ENCODE measurements around the gene AVPI1.
"Not testable (repeated sequence)": the region's sequence is repeated elsewhere in the genome, so short reads cannot be mapped to it uniquely, and the experiment has no call there.

Gene AVPI1

DNA sequence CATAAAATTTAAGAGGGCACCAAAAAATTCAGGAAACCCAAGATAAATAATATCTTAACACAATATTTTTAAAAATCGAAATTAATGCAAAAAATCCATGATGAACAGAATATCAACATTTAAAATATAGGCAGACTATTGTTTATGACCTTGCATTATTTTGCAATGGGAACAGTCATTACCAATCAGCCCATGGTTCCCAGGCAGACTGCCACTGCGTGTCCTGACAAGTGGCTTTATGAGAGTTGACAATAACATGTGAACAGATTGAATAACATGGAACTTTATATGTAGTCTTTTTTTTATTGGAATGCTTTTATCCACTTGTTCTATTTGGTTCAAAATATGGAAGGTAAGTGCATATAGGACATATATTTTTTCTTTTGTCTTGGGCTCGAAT, 3.1 kb upstream of the AVPI1 start:
- H3K4me1 ChIP-seq (ENCODE audit: control insufficient read depth, insufficient read depth, low read length, unreplicated experiment) = peaks cover 31% of the 10 kb centered on the region
- peaks cover 15% of the 10 kb centered on the region for H3K79me2 ChIP-seq (ENCODE audit: control insufficient read depth, insufficient read depth, low read length, unreplicated experiment)
- no peak overlapping the region for H3K4me3 ChIP-seq (ENCODE audit: low read depth, low read length)
- peak overlapping the region; percentile 91 for H3K27ac ChIP-seq (ENCODE audit: low read depth, low read length)
- no peaks in the 10 kb centered on the region for H3K27me3 ChIP-seq (ENCODE audit: insufficient read depth, low read length)
- peak overlapping the region; percentile 78 for H2AFZ ChIP-seq (ENCODE audit: low read length, unreplicated experiment)
- no peaks in the 10 kb centered on the region for H3K36me3 ChIP-seq (ENCODE audit: insufficient read depth, low read length)

- H3K4me1 ChIP-seq (ENCODE audit: control insufficient read depth, insufficient read depth, low read length, unreplicated experiment) = peaks cover 36% of the 10 kb centered on the region
- no peaks in the 10 kb centered on the region for H3K27me3 ChIP-seq (ENCODE audit: insufficient read depth, low read length)
- H3K27ac ChIP-seq (ENCODE audit: low read depth, low read length) = peak overlapping the region; percentile 91
- no peaks in the 10 kb centered on the region for H3K36me3 ChIP-seq (ENCODE audit: insufficient read depth, low read length)
- H2AFZ ChIP-seq (ENCODE audit: low read length, unreplicated experiment) = peak overlapping the region; percentile 78
- peaks cover 21% of the 10 kb centered on the region for H3K79me2 ChIP-seq (ENCODE audit: control insufficient read depth, insufficient read depth, low read length, unreplicated experiment)
- no peak overlapping the region for H3K4me3 ChIP-seq (ENCODE audit: low read depth, low read length)
These were observed 2.5 kb upstream of the AVPI1 start for GRCh38 chr10:97689559-97690020.

DNA sequence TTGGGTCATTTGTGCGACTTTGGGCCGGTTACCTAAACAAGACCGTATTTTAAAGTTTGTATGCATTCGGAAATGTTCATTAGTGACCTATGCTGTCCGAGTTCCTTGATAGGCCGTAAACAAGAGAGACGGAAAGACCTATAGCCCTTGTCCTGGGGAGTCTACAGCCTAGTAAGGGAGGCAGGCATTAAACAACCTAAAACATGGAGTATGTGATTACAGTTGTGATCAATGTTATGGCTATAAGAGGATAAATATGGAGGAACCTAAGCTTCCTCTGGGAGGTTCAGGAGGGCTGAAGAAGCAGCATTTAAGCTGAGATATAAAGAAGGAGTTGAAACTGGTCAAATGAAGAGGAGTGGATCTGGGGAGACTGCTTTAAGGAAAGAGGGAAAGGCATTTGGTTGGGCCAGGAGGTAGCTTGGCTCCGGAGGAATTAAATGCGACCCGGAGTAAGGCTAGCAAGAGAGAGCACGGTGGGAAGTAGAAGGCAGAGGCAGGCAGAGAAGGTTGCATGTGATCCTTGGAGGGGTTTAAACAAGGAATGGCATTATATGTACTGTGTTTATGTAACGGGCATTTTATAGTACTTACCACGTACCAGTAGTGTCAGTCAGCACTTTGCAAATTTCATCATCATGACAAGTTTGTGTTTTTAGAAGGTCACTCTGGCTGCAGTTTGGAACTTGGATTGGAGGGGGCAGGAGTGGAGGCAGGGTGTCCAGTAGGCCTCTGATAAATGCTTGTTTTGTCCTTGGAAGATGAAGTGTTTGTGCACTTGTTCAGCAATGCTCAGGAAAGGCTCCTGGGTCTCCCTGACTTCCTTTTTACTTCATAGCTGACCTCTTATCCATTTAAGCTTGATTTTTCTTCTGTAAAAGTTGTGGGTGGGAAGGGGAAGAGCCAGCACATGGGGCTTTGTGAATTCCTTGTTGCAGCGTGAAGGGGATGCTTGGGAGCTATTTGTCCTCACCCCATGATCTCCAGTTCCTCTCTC, 1.0 kb upstream of the AVPI1 start:
- Histone ChIP-seq H3K4me1 (ENCODE audit: control insufficient read depth, insufficient read depth, low read length, unreplicated experiment) (peaks cover 48% of the 10 kb centered on the region), H2AFZ (ENCODE audit: low read length, unreplicated experiment) (peak overlapping the region; percentile 43), H3K27ac (ENCODE audit: low read depth, low read length) (peak overlapping the region; percentile 91), H3K36me3 (ENCODE audit: insufficient read depth, low read length) (no peaks in the 10 kb centered on the region), H3K79me2 (ENCODE audit: control insufficient read depth, insufficient read depth, low read length, unreplicated experiment) (peaks cover 32% of the 10 kb centered on the region), H3K4me3 (ENCODE audit: low read depth, low read length) (peak overlapping the region; percentile 59), H3K27me3 (ENCODE audit: insufficient read depth, low read length) (no peaks in the 10 kb centered on the region)

- peaks cover 38% of the 10 kb centered on the region for H3K79me2 ChIP-seq (ENCODE audit: control insufficient read depth, insufficient read depth, low read length, unreplicated experiment)
- peak overlapping the region; percentile 88 for H3K4me3 ChIP-seq (ENCODE audit: low read depth, low read length)
- H3K27ac ChIP-seq (ENCODE audit: low read depth, low read length) = peak overlapping the region; percentile 63
- peaks cover 48% of the 10 kb centered on the region for H3K4me1 ChIP-seq (ENCODE audit: control insufficient read depth, insufficient read depth, low read length, unreplicated experiment)
- no peak overlapping the region for H2AFZ ChIP-seq (ENCODE audit: low read length, unreplicated experiment)
- H3K36me3 ChIP-seq (ENCODE audit: insufficient read depth, low read length) = no peaks in the 10 kb centered on the region
- no peaks in the 10 kb centered on the region for H3K27me3 ChIP-seq (ENCODE audit: insufficient read depth, low read length)
These were observed 610 bp downstream of the AVPI1 start for GRCh38 chr10:97686301-97686961.

GRCh38 chr10:97685395-97685958, 1.6 kb downstream of the AVPI1 start:
- Histone ChIP-seq H3K4me1 (ENCODE audit: control insufficient read depth, insufficient read depth, low read length, unreplicated experiment) (peaks cover 46% of the 10 kb centered on the region), H3K4me3 (ENCODE audit: low read depth, low read length) (peak overlapping the region; percentile 88), H3K27me3 (ENCODE audit: insufficient read depth, low read length) (no peaks in the 10 kb centered on the region), H2AFZ (ENCODE audit: low read length, unreplicated experiment) (no peak overlapping the region), H3K27ac (ENCODE audit: low read depth, low read length) (peak overlapping the region; percentile 63), H3K79me2 (ENCODE audit: control insufficient read depth, insufficient read depth, low read length, unreplicated experiment) (peaks cover 43% of the 10 kb centered on the region), H3K36me3 (ENCODE audit: insufficient read depth, low read length) (no peaks in the 10 kb centered on the region)

DNA sequence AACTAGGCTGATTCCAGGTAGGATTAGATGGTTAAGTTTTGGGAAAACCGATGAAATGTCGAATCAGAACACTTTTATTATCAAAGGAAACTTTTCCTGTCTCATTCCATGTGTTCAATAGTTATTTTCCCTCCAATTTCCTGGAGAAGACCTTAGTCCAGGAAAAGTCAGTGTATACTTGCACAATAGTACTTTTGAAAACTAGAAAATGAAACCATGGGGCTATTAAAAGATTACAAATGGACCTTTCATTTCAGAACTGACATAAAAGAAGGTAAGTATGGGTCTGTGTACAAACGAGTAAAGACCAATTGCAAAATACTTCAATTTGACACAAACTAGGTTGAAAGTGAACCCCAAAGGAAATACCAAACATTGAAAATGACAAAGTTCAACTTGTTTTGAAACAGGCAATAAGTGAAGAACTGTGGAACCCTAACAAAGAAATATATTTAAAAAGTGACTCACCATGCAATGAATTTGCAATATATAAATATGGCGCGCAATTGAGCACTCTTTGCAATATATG, 2.1 kb downstream of the AVPI1 start:
- H3K4me3 ChIP-seq (ENCODE audit: low read depth, low read length) = peak overlapping the region; percentile 88
- H3K36me3 ChIP-seq (ENCODE audit: insufficient read depth, low read length) = no peaks in the 10 kb centered on the region
- H2AFZ ChIP-seq (ENCODE audit: low read length, unreplicated experiment) = no peak overlapping the region
- H3K27ac ChIP-seq (ENCODE audit: low read depth, low read length) = peak overlapping the region; percentile 63
- peaks cover 41% of the 10 kb centered on the region for H3K4me1 ChIP-seq (ENCODE audit: control insufficient read depth, insufficient read depth, low read length, unreplicated experiment)
- H3K79me2 ChIP-seq (ENCODE audit: control insufficient read depth, insufficient read depth, low read length, unreplicated experiment) = peaks cover 44% of the 10 kb centered on the region
- H3K27me3 ChIP-seq (ENCODE audit: insufficient read depth, low read length) = no peaks in the 10 kb centered on the region

DNA sequence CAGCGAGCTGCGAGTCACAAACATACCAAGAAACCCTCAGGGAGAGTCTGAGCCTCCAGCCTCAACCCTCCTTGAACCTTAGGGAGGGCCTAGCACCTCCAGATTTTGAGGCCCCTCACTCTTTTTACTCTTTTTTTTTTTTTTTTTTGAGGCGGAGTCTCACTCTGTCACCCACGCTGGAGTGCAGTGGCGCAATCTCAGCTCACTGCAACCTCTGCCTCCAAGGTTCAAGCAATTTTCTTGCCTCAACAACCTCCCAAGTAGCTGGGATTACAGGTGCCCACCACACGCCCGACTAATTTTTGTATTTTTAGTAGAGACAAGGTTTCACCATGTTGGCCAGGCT, 2.7 kb downstream of the AVPI1 start:
- H3K79me2 ChIP-seq (ENCODE audit: control insufficient read depth, insufficient read depth, low read length, unreplicated experiment) = peaks cover 45% of the 10 kb centered on the region
- peak overlapping the region; percentile 63 for H3K27ac ChIP-seq (ENCODE audit: low read depth, low read length)
- H3K36me3 ChIP-seq (ENCODE audit: insufficient read depth, low read length); H3K27me3 ChIP-seq (ENCODE audit: insufficient read depth, low read length); H2AFZ ChIP-seq (ENCODE audit: low read length, unreplicated experiment): not testable (repeated sequence)
- peak overlapping the region; percentile 88 for H3K4me3 ChIP-seq (ENCODE audit: low read depth, low read length)
- peaks cover 35% of the 10 kb centered on the region for H3K4me1 ChIP-seq (ENCODE audit: control insufficient read depth, insufficient read depth, low read length, unreplicated experiment)

- Histone ChIP-seq H3K36me3 (ENCODE audit: insufficient read depth, low read length) (no peaks in the 10 kb centered on the region), H3K27ac (ENCODE audit: low read depth, low read length) (peak overlapping the region; percentile 63), H3K4me1 (ENCODE audit: control insufficient read depth, insufficient read depth, low read length, unreplicated experiment) (peaks cover 30% of the 10 kb centered on the region), H3K79me2 (ENCODE audit: control insufficient read depth, insufficient read depth, low read length, unreplicated experiment) (peaks cover 47% of the 10 kb centered on the region), H3K4me3 (ENCODE audit: low read depth, low read length) (peak overlapping the region; percentile 88), H2AFZ (ENCODE audit: low read length, unreplicated experiment) (no peak overlapping the region), H3K27me3 (ENCODE audit: insufficient read depth, low read length) (no peaks in the 10 kb centered on the region)
These were observed 3.3 kb downstream of the AVPI1 start for GRCh38 chr10:97683556-97684367.

DNA sequence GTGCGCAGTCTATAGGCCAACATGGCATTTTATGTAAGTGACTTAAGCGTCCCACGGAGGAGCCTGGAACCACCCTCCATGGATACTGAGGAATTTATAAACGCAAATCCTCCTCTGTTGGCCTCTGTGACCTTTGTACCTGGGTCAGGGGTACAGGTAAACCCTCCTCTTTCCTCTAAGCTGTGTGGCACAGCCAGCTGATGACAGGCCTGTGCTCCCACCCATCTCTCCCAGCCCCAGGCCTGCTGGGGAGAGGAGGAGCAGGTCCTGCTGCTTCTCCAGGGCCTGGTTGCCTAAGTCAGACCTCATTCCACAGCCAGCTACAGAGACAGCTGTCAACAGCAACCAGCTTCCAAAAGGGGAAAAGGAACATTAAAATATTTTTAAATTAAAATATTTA, 5.0 kb downstream of the AVPI1 start:
- Histone ChIP-seq H3K27ac (ENCODE audit: low read depth, low read length) (no peak overlapping the region), H3K79me2 (ENCODE audit: control insufficient read depth, insufficient read depth, low read length, unreplicated experiment) (peaks cover 47% of the 10 kb centered on the region), H3K4me1 (ENCODE audit: control insufficient read depth, insufficient read depth, low read length, unreplicated experiment) (peaks cover 21% of the 10 kb centered on the region), H3K27me3 (ENCODE audit: insufficient read depth, low read length) (no peaks in the 10 kb centered on the region), H3K36me3 (ENCODE audit: insufficient read depth, low read length) (0 out of 2 replicates have a peak, but pooled peaks cover 4% of the 10 kb centered on the region), H3K4me3 (ENCODE audit: low read depth, low read length) (no peak overlapping the region), H2AFZ (ENCODE audit: low read length, unreplicated experiment) (no peak overlapping the region)

GRCh38 chr10:97679594-97679993, 7.4 kb downstream of the AVPI1 start:
- no peak overlapping the region for H2AFZ ChIP-seq (ENCODE audit: low read length, unreplicated experiment)
- peaks cover 18% of the 10 kb centered on the region for H3K4me1 ChIP-seq (ENCODE audit: control insufficient read depth, insufficient read depth, low read length, unreplicated experiment)
- no peaks in the 10 kb centered on the region for H3K27me3 ChIP-seq (ENCODE audit: insufficient read depth, low read length)
- H3K79me2 ChIP-seq (ENCODE audit: control insufficient read depth, insufficient read depth, low read length, unreplicated experiment) = peaks cover 26% of the 10 kb centered on the region
- no peak overlapping the region for H3K4me3 ChIP-seq (ENCODE audit: low read depth, low read length)
- no peak overlapping the region for H3K27ac ChIP-seq (ENCODE audit: low read depth, low read length)
- peaks cover 12% of the 10 kb centered on the region for H3K36me3 ChIP-seq (ENCODE audit: insufficient read depth, low read length)
